Liver (tissue), 3 donors: Measurements from ENCODE around the gene UCK2.

ENCODE experiments used
- EGR1 ChIP-seq, 2 donors: IDR thresholded peaks; 2 replicates each; pipeline ENCODE4 v1.6.1; 2016 to 2018; ENCODE audit warnings: antibody characterized with exemption in 2 of 2, low read depth in 2 of 2
- FOXA1 ChIP-seq: IDR thresholded peaks from 2 replicates; pipeline ENCODE4 v1.6.1; 2016; ENCODE audit warnings: antibody characterized with exemption
- HNF4A ChIP-seq, 2 donors: conservative IDR thresholded peaks; 2 replicates each; pipeline ENCODE4 v1.6.1; 2016; ENCODE audit warnings: antibody characterized with exemption in 2 of 2, mild to moderate bottlenecking in 2 of 2
- NR2F2 ChIP-seq: IDR thresholded peaks from 2 replicates; pipeline ENCODE4 v1.6.1; 2016; ENCODE audit warnings: antibody characterized with exemption
- RAD21 ChIP-seq, 2 donors: IDR thresholded peaks; 2 replicates each; pipeline ENCODE4 v1.6.1; 2016; ENCODE audit warnings: antibody characterized with exemption in 2 of 2, mild to moderate bottlenecking in 2 of 2
- SP1 ChIP-seq: IDR thresholded peaks from 2 replicates; pipeline ENCODE4 v1.6.1; 2018; ENCODE audit warnings: antibody characterized with exemption, mild to moderate bottlenecking
- TAF1 ChIP-seq: conservative IDR thresholded peaks from 2 replicates; pipeline ENCODE4 v1.6.1; 2016; ENCODE audit warnings: antibody characterized with exemption, mild to moderate bottlenecking
- YY1 ChIP-seq: IDR thresholded peaks from 2 replicates; pipeline ENCODE4 v1.6.1; 2016; ENCODE audit warnings: antibody characterized with exemption, mild to moderate bottlenecking
- ZBTB33 ChIP-seq: IDR thresholded peaks from 2 replicates; pipeline ENCODE4 v1.6.1; 2016; ENCODE audit warnings: antibody characterized with exemption
- TF ChIP-seq, protein P1 (sequence below): fragments of 150-350 bp; IDR thresholded peaks from 2 replicates; pipeline ENCODE4 v1.5.1; 2017; ENCODE audit warnings: improper control_type of control experiment, low read depth, low read length; ENCODE audit not compliant: missing input control
- TF ChIP-seq, protein P2 (sequence below): IDR thresholded peaks from 2 replicates; pipeline ENCODE4 v1.6.1; 2016; ENCODE audit warnings: antibody characterized with exemption, mild to moderate bottlenecking
- TF ChIP-seq, protein P3 (sequence below): IDR thresholded peaks from 2 replicates; pipeline ENCODE4 v1.6.1; 2016; ENCODE audit warnings: antibody characterized with exemption
- donor health status: healthy.
- donor health status: healthy.

- no peak for TF ChIP-seq RAD21 (IDR thresholded peaks at IDR 0.05)
- TF ChIP-seq YY1, result no peak
- TF ChIP-seq EGR1 (IDR thresholded peaks at IDR 0.05; ENCODE audit: low read depth in 2 of 2), result no peak
- TF ChIP-seq NR2F2, result no peak
- no peak for TF ChIP-seq FOXA1
- TF ChIP-seq, protein P1, sequence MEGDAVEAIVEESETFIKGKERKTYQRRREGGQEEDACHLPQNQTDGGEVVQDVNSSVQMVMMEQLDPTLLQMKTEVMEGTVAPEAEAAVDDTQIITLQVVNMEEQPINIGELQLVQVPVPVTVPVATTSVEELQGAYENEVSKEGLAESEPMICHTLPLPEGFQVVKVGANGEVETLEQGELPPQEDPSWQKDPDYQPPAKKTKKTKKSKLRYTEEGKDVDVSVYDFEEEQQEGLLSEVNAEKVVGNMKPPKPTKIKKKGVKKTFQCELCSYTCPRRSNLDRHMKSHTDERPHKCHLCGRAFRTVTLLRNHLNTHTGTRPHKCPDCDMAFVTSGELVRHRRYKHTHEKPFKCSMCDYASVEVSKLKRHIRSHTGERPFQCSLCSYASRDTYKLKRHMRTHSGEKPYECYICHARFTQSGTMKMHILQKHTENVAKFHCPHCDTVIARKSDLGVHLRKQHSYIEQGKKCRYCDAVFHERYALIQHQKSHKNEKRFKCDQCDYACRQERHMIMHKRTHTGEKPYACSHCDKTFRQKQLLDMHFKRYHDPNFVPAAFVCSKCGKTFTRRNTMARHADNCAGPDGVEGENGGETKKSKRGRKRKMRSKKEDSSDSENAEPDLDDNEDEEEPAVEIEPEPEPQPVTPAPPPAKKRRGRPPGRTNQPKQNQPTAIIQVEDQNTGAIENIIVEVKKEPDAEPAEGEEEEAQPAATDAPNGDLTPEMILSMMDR, result no peak
- TF ChIP-seq TAF1, result no peak
- TF ChIP-seq, protein P2, sequence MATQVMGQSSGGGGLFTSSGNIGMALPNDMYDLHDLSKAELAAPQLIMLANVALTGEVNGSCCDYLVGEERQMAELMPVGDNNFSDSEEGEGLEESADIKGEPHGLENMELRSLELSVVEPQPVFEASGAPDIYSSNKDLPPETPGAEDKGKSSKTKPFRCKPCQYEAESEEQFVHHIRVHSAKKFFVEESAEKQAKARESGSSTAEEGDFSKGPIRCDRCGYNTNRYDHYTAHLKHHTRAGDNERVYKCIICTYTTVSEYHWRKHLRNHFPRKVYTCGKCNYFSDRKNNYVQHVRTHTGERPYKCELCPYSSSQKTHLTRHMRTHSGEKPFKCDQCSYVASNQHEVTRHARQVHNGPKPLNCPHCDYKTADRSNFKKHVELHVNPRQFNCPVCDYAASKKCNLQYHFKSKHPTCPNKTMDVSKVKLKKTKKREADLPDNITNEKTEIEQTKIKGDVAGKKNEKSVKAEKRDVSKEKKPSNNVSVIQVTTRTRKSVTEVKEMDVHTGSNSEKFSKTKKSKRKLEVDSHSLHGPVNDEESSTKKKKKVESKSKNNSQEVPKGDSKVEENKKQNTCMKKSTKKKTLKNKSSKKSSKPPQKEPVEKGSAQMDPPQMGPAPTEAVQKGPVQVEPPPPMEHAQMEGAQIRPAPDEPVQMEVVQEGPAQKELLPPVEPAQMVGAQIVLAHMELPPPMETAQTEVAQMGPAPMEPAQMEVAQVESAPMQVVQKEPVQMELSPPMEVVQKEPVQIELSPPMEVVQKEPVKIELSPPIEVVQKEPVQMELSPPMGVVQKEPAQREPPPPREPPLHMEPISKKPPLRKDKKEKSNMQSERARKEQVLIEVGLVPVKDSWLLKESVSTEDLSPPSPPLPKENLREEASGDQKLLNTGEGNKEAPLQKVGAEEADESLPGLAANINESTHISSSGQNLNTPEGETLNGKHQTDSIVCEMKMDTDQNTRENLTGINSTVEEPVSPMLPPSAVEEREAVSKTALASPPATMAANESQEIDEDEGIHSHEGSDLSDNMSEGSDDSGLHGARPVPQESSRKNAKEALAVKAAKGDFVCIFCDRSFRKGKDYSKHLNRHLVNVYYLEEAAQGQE, result no peak
- no peak for TF ChIP-seq HNF4A (conservative IDR thresholded peaks at IDR 0.05)
- TF ChIP-seq ZBTB33, result no peak
- no peak for TF ChIP-seq SP1
- TF ChIP-seq, protein P3, sequence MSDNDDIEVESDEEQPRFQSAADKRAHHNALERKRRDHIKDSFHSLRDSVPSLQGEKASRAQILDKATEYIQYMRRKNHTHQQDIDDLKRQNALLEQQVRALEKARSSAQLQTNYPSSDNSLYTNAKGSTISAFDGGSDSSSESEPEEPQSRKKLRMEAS, result no peak
Measured at GRCh38 chr1:165849353-165850133, 22.1 kb downstream of the UCK2 start.
